CD14-positive monocyte (primary cell): Measurements from ENCODE around the gene TNFAIP1. TPM values are rescaled to one million over a fixed set of nuclear protein-coding genes. Genes with fewer than 3 reads are reported as not detected.
A peak's percentile ranks its signal among the peaks of the same experiment; 100 is the strongest.

Experiments used
- DNase-seq, 3 donors: peaks; one replicate each; pipeline ENCODE4 v3.0.0-alpha.2; 2011 to 2022
- H2AFZ ChIP-seq: 2 replicates; pipeline ENCODE4 v1.6.0; 2012; ENCODE audit warnings: mild to moderate bottlenecking, low read depth, low read length, inconsistent platforms; ENCODE audit not compliant: insufficient read depth, poor library complexity, severe bottlenecking
- H3K27ac ChIP-seq, 2 donors: 1 replicate in 1 of 2; 2 replicates in 1 of 2; pipeline ENCODE4 v1.5.1; 2012 to 2013; ENCODE audit warnings: low read length in 2 of 2, control low read depth in 1 of 2, inconsistent platforms in 1 of 2, low read depth in 1 of 2, mild to moderate bottlenecking in 1 of 2
- H3K27me3 ChIP-seq, 2 donors: one replicate each; pipeline versions ENCODE4 v1.6.0 to v1.6.1; 2011 to 2013; ENCODE audit warnings: low read length in 2 of 2; ENCODE audit not compliant: control insufficient read depth in 2 of 2, insufficient read depth in 2 of 2
- H3K36me3 ChIP-seq, 2 donors: replicated peaks in 1 of 2; 1 replicate in 1 of 2; 2 replicates in 1 of 2; pipeline versions ENCODE4 v1.5.1 to v1.6.1; 2012 to 2013; ENCODE audit warnings: low read length in 2 of 2, control low read depth in 1 of 2, inconsistent platforms in 1 of 2, mild to moderate bottlenecking in 1 of 2; ENCODE audit not compliant: insufficient read depth in 2 of 2, control insufficient read depth in 1 of 2
- H3K4me1 ChIP-seq, 2 donors: 1 replicate in 1 of 2; 2 replicates in 1 of 2; pipeline versions ENCODE4 v1.5.1 to v1.6.1; 2012 to 2013; ENCODE audit warnings: low read length in 2 of 2, control low read depth in 1 of 2, inconsistent platforms in 1 of 2, mild to moderate bottlenecking in 1 of 2, moderate library complexity in 1 of 2; ENCODE audit not compliant: insufficient read depth in 2 of 2, control insufficient read depth in 1 of 2
- H3K4me2 ChIP-seq: replicated peaks from 2 replicates; pipeline ENCODE3; 2012; ENCODE audit warnings: low read length, moderate library complexity, mild to moderate bottlenecking; ENCODE audit not compliant: poor library complexity, severe bottlenecking; ENCODE audit errors: extremely low read depth
- H3K4me3 ChIP-seq, 3 experiments: fragments of 200-600 bp in 1 of 3; sonication (generic) in 1 of 3; replicated peaks in 1 of 3; 1 replicate in 2 of 3; 2 replicates in 1 of 3; pipeline ENCODE4 v1.5.1; 2011 to 2013; ENCODE audit warnings: low read length in 3 of 3, mild to moderate bottlenecking in 3 of 3, control low read depth in 2 of 3, low read depth in 2 of 3, inconsistent platforms in 1 of 3, moderate library complexity in 1 of 3
- H3K79me2 ChIP-seq: 2 replicates; pipeline ENCODE4 v1.6.0; 2012; ENCODE audit warnings: mild to moderate bottlenecking, control low read depth, inconsistent platforms, low read length, moderate library complexity; ENCODE audit not compliant: insufficient read depth
- H3K9ac ChIP-seq: 2 replicates; pipeline ENCODE4 v1.6.0; 2017; ENCODE audit warnings: low read length, mild to moderate bottlenecking; ENCODE audit not compliant: insufficient read depth, poor library complexity, severe bottlenecking
- H3K9me3 ChIP-seq, 2 donors: replicated peaks in 1 of 2; 1 replicate in 1 of 2; 2 replicates in 1 of 2; pipeline versions ENCODE4 v1.5.1 to v1.6.1; 2012 to 2013; ENCODE audit warnings: low read length in 2 of 2, control low read depth in 1 of 2; ENCODE audit not compliant: control insufficient read depth in 1 of 2, insufficient read depth in 1 of 2
- H4K20me1 ChIP-seq: 2 replicates; pipeline ENCODE4 v1.6.0; 2012; ENCODE audit warnings: mild to moderate bottlenecking, low read length, control low read depth, moderate library complexity; ENCODE audit not compliant: insufficient read depth
- H3K27ac Mint-ChIP-seq, 7 donors: one replicate each; pipeline ENCODE4 v1.8.0; 2020; ENCODE audit warnings: mild to moderate bottlenecking in 7 of 7, mixed read lengths in 7 of 7, moderate library complexity in 6 of 7, inconsistent platforms in 2 of 7
- H3K27me3 Mint-ChIP-seq, 3 donors: one replicate each; pipeline ENCODE4 v1.8.0; 2021 to 2022; ENCODE audit warnings: low read depth in 3 of 3, mild to moderate bottlenecking in 3 of 3, mixed read lengths in 3 of 3, moderate library complexity in 3 of 3, inconsistent platforms in 1 of 3
- H3K36me3 Mint-ChIP-seq, 2 donors: one replicate each; pipeline ENCODE4 v1.8.0; 2020; ENCODE audit warnings: mixed read lengths in 2 of 2, inconsistent platforms in 1 of 2, mild to moderate bottlenecking in 1 of 2
- H3K4me1 Mint-ChIP-seq: one replicate; pipeline ENCODE4 v1.8.0; 2020; ENCODE audit warnings: mild to moderate bottlenecking, mixed read lengths
- H3K4me3 Mint-ChIP-seq, 2 donors: one replicate each; pipeline ENCODE4 v1.8.0; 2020; ENCODE audit warnings: mild to moderate bottlenecking in 2 of 2, mixed read lengths in 2 of 2, moderate library complexity in 1 of 2
- H3K9me3 Mint-ChIP-seq, 7 donors: one replicate each; pipeline ENCODE4 v1.8.0; 2020 to 2022; ENCODE audit warnings: mixed read lengths in 7 of 7, mild to moderate bottlenecking in 6 of 7, moderate library complexity in 6 of 7, inconsistent platforms in 2 of 7
- CTCF ChIP-seq: fragments of 200-600 bp; IDR thresholded peaks from one replicate; pipeline ENCODE4 v1.8.0; 2022; ENCODE audit warnings: antibody characterized with exemption, mild to moderate bottlenecking
- WGBS: methylation state at CpG from one replicate; pipeline ENCODE4 v1.1.5; 2013; ENCODE audit warnings: missing lambda C conversion rate; ENCODE audit not compliant: insufficient coverage; 5-methylcytosine and 5-hydroxymethylcytosine counted together
- intact Hi-C, 2 donors: fragments of 100-400 bp; cut with micrococcal nuclease; formaldehyde crosslinking; loops; one replicate each; pipeline versions ENCODE4 v1.15.0 to v1.15.1; 2023
- polyA plus RNA-seq, 3 donors: library from polyadenylated mRNA; depleted of rRNA in 1 of 3; unstranded in 2 of 3; stranded (reverse) in 1 of 3; fragments of 300-500 nt in 2 of 3; fragments of >200 nt in 1 of 3; fragmentation: Illumina TruSeq in 2 of 3; gene quantifications; 1 replicate in 2 of 3; 2 replicates in 1 of 3; pipeline ENCODE4 v1.2.3, GENCODE V29; 2012 to 2021

The TNFAIP1 gene
- polyA plus RNA-seq, 3 donors, result 7.2 to 9.5 (median 9.4) TPM

- peaks cover 22 to 44% (median 25%) of the 10 kb centered on the region in 3 donors for H3K27me3 Mint-ChIP-seq
- peaks cover 0 to 5% (median 1%) of the 10 kb centered on the region in 7 donors for H3K9me3 Mint-ChIP-seq
- Histone ChIP-seq H3K9ac (peak within 1 kb of the TSS; percentile 49), H4K20me1 (peaks cover 4% of the 10 kb centered on the region), H3K27me3 (peaks cover 13 to 20% of the 10 kb centered on the region in 2 donors), H3K4me3 (peak within 1 kb of the TSS; percentile 14 to 74 (median 36)), H3K27ac (no peak within 1 kb of the TSS), H3K79me2 (no peaks in the 10 kb centered on the region), H3K36me3 (peaks cover 0 to 2% of the 10 kb centered on the region in 2 donors), H3K4me1 (peaks cover 23 to 34% of the 10 kb centered on the region in 2 donors), H2AFZ (peak within 1 kb of the TSS; percentile 82), H3K9me3 (peaks cover 2 to 7% of the 10 kb centered on the region in 2 donors), H3K4me2 (peak within 1 kb of the TSS; percentile 87)
- TF ChIP-seq CTCF, result no peak
- H3K27ac Mint-ChIP-seq, result peak within 1 kb of the TSS in 4 of 7 donors; percentile 10 to 63 (median 52)
- intact Hi-C loops, result no loop called here
- DNase-seq, result peak in 2 of 3 donors; percentile 23 to 29
- WGBS, result under 1% methylated on average over 69 of the region's 80 CpGs
- H3K4me1 Mint-ChIP-seq, result peaks cover 27% of the 10 kb centered on the region
- H3K4me3 Mint-ChIP-seq, result peak within 1 kb of the TSS; percentile 80 to 87
- H3K36me3 Mint-ChIP-seq, result peaks cover 12 to 15% of the 10 kb centered on the region in 2 donors
Measured at GRCh38 chr17:28371245-28372202, 36.0 kb downstream of the TNFAIP1 start, which contains the start of gene SARM1. SARM1 (plus strand) TSS chr17:28371694; CDS start chr17:28372033, 339 bp downstream.

- peak overlapping the region; percentile 82 for H2AFZ ChIP-seq
- no peaks in the 10 kb centered on the region for H3K36me3 ChIP-seq
- no peak for TF ChIP-seq CTCF
- Mint-ChIP-seq H3K27me3 (peaks cover 23 to 44% (median 25%) of the 10 kb centered on the region in 3 donors), H3K27ac (no peak overlapping the region), H3K9me3 (peaks cover 0 to 5% (median 1%) of the 10 kb centered on the region in 7 donors), H3K4me1 (peaks cover 27% of the 10 kb centered on the region), H3K4me3 (peak overlapping the region; percentile 47 to 84), H3K36me3 (peaks cover 7 to 11% of the 10 kb centered on the region in 2 donors)
- H3K4me2 ChIP-seq, result peak overlapping the region; percentile 87
- DNase-seq, result no peak
- intact Hi-C loops, result no loop called here
- no peaks in the 10 kb centered on the region for H3K79me2 ChIP-seq
- H3K4me3 ChIP-seq, result peak overlapping the region in 1 of 3 experiments; percentile 74
- H3K9me3 ChIP-seq, result peaks cover 2 to 7% of the 10 kb centered on the region in 2 donors
- H3K4me1 ChIP-seq, result peaks cover 23 to 34% of the 10 kb centered on the region in 2 donors
- peak overlapping the region; percentile 49 for H3K9ac ChIP-seq
- H3K27ac ChIP-seq, result no peak overlapping the region
- WGBS, result 6% methylated on average over 46 of the region's 53 CpGs
- peaks cover 13 to 20% of the 10 kb centered on the region in 2 donors for H3K27me3 ChIP-seq
- H4K20me1 ChIP-seq, result peaks cover 4% of the 10 kb centered on the region
Measured at GRCh38 chr17:28372203-28372944, 36.8 kb downstream of the TNFAIP1 start.
